A549 treated with AZD9567 at 1 μM for 4 hours (cell line): ENCODE data around the gene GET3. TPM values are rescaled to one million over a fixed set of nuclear protein-coding genes. Genes with fewer than 3 reads are reported as not detected.

Experiments
- total RNA-seq: library from RNA; stranded (reverse); fragments of 200-300 nt; extraction: Qiagen RNA extraction; gene quantifications from 5 replicates; pipeline ENCODE4 v1.2.3, GENCODE V29; 2022; ENCODE audit not compliant: insufficient read depth

Gene GET3
- 83.8 to 103 TPM (median 99.2 TPM) in 5 replicates for total RNA-seq

GRCh38 chr19:12736995-12737834 lies at the start of gene GET3:
TSS of gene GET3 (plus strand) at chr19:12737497. CDS start at chr19:12737506, 9 bp downstream.

GRCh38 chr19:12696366-12697335 lies 40.6 kb upstream of the GET3 start, which contains the start of gene FBXW9:
TSS of gene FBXW9 (minus strand) at chr19:12696631. CDS start at chr19:12696581, 50 bp downstream.

GRCh38 chr19:12723641-12724426 lies 13.5 kb upstream of the GET3 start, which contains the start of gene TNPO2:
TSS of gene TNPO2 (minus strand) at chr19:12723932. CDS start at chr19:12720977, 2,955 bp downstream.

GRCh38 chr19:12751635-12752034 lies 14.3 kb downstream of the GET3 start, which contains the start of gene BEST2:
TSS of gene BEST2 (plus strand) at chr19:12751791. CDS start at chr19:12752593, 802 bp downstream.

GRCh38 chr19:12774588-12775555 lies 37.6 kb downstream of the GET3 start, which contains the start of gene HOOK2:
TSS of gene HOOK2 (minus strand) at chr19:12775552. CDS start at chr19:12775449, 103 bp downstream.

GRCh38 chr19:12791345-12792050 lies 54.2 kb downstream of the GET3 start, which contains the start of gene JUNB:
TSS of gene JUNB (plus strand) at chr19:12791486. CDS start at chr19:12791772, 286 bp downstream.

Other genes starting within 250 kb of the GET3 start
- gene ZNF564, start 186.0 kb upstream of the GET3 start, total RNA-seq, result 1.8 to 2.4 TPM (median 2.1 TPM) in 5 replicates
- 0.54 to 3.3 TPM (median 0.66 TPM) in 5 replicates for gene ZNF490, start 126.7 kb upstream of the GET3 start, total RNA-seq
- gene ZNF791, start 126.6 kb upstream of the GET3 start, total RNA-seq, result 4.5 to 11.0 TPM (median 5.7 TPM) in 5 replicates
- gene MAN2B1, start 70.8 kb upstream of the GET3 start, total RNA-seq, result 19.1 to 30.7 TPM (median 22.0 TPM) in 5 replicates
- 8.4 to 11.5 TPM (median 10.0 TPM) in 5 replicates for gene WDR83, start 70.7 kb upstream of the GET3 start, total RNA-seq
- 29.7 to 49.1 TPM (median 48.2 TPM) in 5 replicates for gene DHPS, start 55.6 kb upstream of the GET3 start, total RNA-seq
- not detected in 5 replicates for gene GNG14, start 49.5 kb upstream of the GET3 start, total RNA-seq
- 11.4 to 14.6 TPM (median 13.9 TPM) in 5 replicates for gene FBXW9, start 40.9 kb upstream of the GET3 start, total RNA-seq
- 31.3 to 35.3 TPM (median 33.6 TPM) in 5 replicates for gene TNPO2, start 13.6 kb upstream of the GET3 start, total RNA-seq
- gene TRIR, start 2.8 kb upstream of the GET3 start, total RNA-seq, result 118 to 201 TPM (median 193 TPM) in 5 replicates
- 0.59 to 1.0 TPM (median 0.79 TPM) in 4 of 5 replicates, not detected in the other for gene BEST2, start 14.3 kb downstream of the GET3 start, total RNA-seq
- 9.8 to 14.0 TPM (median 12.8 TPM) in 5 replicates for gene HOOK2, start 38.1 kb downstream of the GET3 start, total RNA-seq
- 110 to 185 TPM (median 160 TPM) in 5 replicates for gene JUNB, start 54.0 kb downstream of the GET3 start, total RNA-seq
- 0.47 to 0.91 TPM (median 0.66 TPM) in 4 of 5 replicates, not detected in the other for gene PRDX2, start 64.3 kb downstream of the GET3 start, total RNA-seq
- 9.1 to 13.7 TPM (median 11.8 TPM) in 4 of 5 replicates, not detected in the other for gene THSD8, start 64.6 kb downstream of the GET3 start, total RNA-seq
- 39.4 to 50.4 TPM (median 46.8 TPM) in 5 replicates for gene RNASEH2A, start 69.1 kb downstream of the GET3 start, total RNA-seq
- 0.08 to 0.09 TPM in 2 of 5 replicates, not detected in the others for gene RTBDN, start 97.1 kb downstream of the GET3 start, total RNA-seq
- gene MAST1, start 101.0 kb downstream of the GET3 start, total RNA-seq, result 1.5 to 7.0 TPM (median 1.7 TPM) in 5 replicates
- gene DNASE2, start 144.0 kb downstream of the GET3 start, total RNA-seq, result 28.6 to 36.5 TPM (median 29.7 TPM) in 5 replicates
- gene KLF1, start 149.7 kb downstream of the GET3 start, total RNA-seq, result 0.05 to 0.07 TPM in 2 of 5 replicates, not detected in the others
- gene GCDH, start 153.7 kb downstream of the GET3 start, total RNA-seq, result 9.2 to 21.4 TPM (median 9.9 TPM) in 5 replicates
- 0.25 to 1.8 TPM (median 0.42 TPM) in 5 replicates for gene SYCE2, start 181.8 kb downstream of the GET3 start, total RNA-seq
- 60.5 to 80.0 TPM (median 74.4 TPM) in 5 replicates for gene FARSA, start 196.2 kb downstream of the GET3 start, total RNA-seq
- gene CALR, start 201.1 kb downstream of the GET3 start, total RNA-seq, result 481 to 566 TPM (median 518 TPM) in 5 replicates
- 73.1 to 82.3 TPM (median 81.9 TPM) in 5 replicates for gene RAD23A, start 208.4 kb downstream of the GET3 start, total RNA-seq
- 20.6 to 55.7 TPM (median 51.6 TPM) in 5 replicates for gene GADD45GIP1, start 219.7 kb downstream of the GET3 start, total RNA-seq
- 0.03 to 0.07 TPM (median 0.06 TPM) in 3 of 5 replicates, not detected in the others for gene DAND5, start 232.1 kb downstream of the GET3 start, total RNA-seq